GM18508 (cell line): ENCODE measurements around the gene COX19.

Experiments used
- ATAC-seq: cut with Tn5 transposase; IDR thresholded peaks from one replicate; pipeline ENCODE4 v1.9.1; 2021; ENCODE audit warnings: moderate number of reproducible peaks; ENCODE audit not compliant: insufficient read depth, unreplicated experiment

The COX19 gene

GRCh38 chr7:979886-980571, 4.7 kb upstream of the COX19 start:
- no peak for ATAC-seq

GRCh38 chr7:979151-979550, 3.8 kb upstream of the COX19 start:
- no peak for ATAC-seq

- no peak for ATAC-seq
These were observed 3.2 kb upstream of the COX19 start for GRCh38 chr7:978416-979091.

GRCh38 chr7:978049-978346, 2.6 kb upstream of the COX19 start:
- ATAC-seq, result no peak

- no peak for ATAC-seq
These were observed 2.1 kb upstream of the COX19 start for GRCh38 chr7:977326-978048.

- no peak for ATAC-seq
These were observed 1.6 kb upstream of the COX19 start for GRCh38 chr7:976901-977325.

- ATAC-seq, result no peak
These were observed 539 bp upstream of the COX19 start for GRCh38 chr7:975702-976473.

- ATAC-seq, result no peak
These were observed 1.2 kb downstream of the COX19 start for GRCh38 chr7:974172-974571.

GRCh38 chr7:973312-973711, 2.0 kb downstream of the COX19 start:
- no peak for ATAC-seq

GRCh38 chr7:972676-973309, 2.6 kb downstream of the COX19 start:
- ATAC-seq, result no peak

GRCh38 chr7:972110-972509, 3.2 kb downstream of the COX19 start:
- ATAC-seq, result no peak

- ATAC-seq, result no peak
These were observed 4.6 kb downstream of the COX19 start for GRCh38 chr7:970744-971143.

- no peak for ATAC-seq
These were observed 5.9 kb downstream of the COX19 start for GRCh38 chr7:969403-969802.

GRCh38 chr7:968205-969105, 6.9 kb downstream of the COX19 start:
- ATAC-seq, result no peak

- no peak for ATAC-seq
These were observed 7.8 kb downstream of the COX19 start for GRCh38 chr7:967361-968082.

- no peak for ATAC-seq
These were observed 8.9 kb downstream of the COX19 start for GRCh38 chr7:966291-967069.

GRCh38 chr7:964401-965231, 10.7 kb downstream of the COX19 start:
- ATAC-seq, result no peak
